GM06990 (cell line): ENCODE measurements around the gene BUB3.
A peak's percentile ranks its signal among the peaks of the same experiment; 100 is the strongest.

ENCODE experiments used
- DNase-seq: peaks from one replicate; pipeline ENCODE4 v3.0.0-alpha.2; 2011; ENCODE audit not compliant: insufficient read length; ENCODE audit errors: extremely low read depth
- H3K27me3 ChIP-seq: replicated peaks from 2 replicates; pipeline ENCODE4 v1.6.0; 2011; ENCODE audit warnings: low read length; ENCODE audit not compliant: control insufficient read depth, insufficient read depth
- H3K36me3 ChIP-seq: 2 replicates; pipeline ENCODE4 v1.5.1; 2011; ENCODE audit warnings: low read length; ENCODE audit not compliant: control insufficient read depth, insufficient read depth
- H3K4me3 ChIP-seq: replicated peaks from 2 replicates; pipeline ENCODE4 v1.5.1; 2011; ENCODE audit warnings: low read depth, mild to moderate bottlenecking, control low read depth, low read length
- TF ChIP-seq, protein P1 (sequence below): IDR thresholded peaks from 2 replicates; pipeline ENCODE4 v1.5.1; 2011; ENCODE audit warnings: low read length, control low read depth, mild to moderate bottlenecking, inconsistent platforms; ENCODE audit not compliant: insufficient read depth, poor library complexity, severe bottlenecking

Gene BUB3, protein sequence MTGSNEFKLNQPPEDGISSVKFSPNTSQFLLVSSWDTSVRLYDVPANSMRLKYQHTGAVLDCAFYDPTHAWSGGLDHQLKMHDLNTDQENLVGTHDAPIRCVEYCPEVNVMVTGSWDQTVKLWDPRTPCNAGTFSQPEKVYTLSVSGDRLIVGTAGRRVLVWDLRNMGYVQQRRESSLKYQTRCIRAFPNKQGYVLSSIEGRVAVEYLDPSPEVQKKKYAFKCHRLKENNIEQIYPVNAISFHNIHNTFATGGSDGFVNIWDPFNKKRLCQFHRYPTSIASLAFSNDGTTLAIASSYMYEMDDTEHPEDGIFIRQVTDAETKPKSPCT

DNA sequence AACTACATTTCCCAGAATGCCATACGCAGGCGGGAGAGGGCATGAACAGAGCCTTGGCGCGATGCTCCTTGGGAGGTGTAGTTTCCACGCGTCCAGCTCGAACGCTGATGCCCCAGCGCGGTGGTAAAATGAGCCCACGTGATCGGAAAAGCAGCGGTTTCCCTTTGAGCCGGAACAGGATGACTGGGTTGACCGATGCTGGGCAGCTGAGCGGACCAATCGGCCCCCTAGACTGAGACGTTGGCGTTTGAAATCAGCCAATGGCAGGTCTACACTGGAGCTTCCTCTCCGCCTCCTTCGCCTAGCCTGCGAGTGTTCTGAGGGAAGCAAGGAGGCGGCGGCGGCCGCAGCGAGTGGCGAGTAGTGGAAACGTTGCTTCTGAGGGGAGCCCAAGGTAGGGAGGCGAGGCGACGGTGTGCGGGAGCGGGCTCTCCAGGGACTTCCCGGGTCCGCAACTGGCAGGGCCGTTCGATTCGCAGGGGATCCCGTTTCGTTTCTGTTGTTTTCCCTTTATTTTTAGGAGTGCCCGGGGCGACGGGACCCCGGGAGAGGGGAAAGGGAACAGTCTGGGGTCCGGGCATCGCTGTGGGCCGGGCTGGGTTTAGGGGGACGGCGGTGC lies at the start of gene BUB3:
Gene BUB3, plus strand, starts transcription at position 311 of the 619 bp plus-strand sequence. CDS start 516 bp downstream, outside the sequence.
- peak; percentile 95 for DNase-seq
- TF ChIP-seq, protein P1, sequence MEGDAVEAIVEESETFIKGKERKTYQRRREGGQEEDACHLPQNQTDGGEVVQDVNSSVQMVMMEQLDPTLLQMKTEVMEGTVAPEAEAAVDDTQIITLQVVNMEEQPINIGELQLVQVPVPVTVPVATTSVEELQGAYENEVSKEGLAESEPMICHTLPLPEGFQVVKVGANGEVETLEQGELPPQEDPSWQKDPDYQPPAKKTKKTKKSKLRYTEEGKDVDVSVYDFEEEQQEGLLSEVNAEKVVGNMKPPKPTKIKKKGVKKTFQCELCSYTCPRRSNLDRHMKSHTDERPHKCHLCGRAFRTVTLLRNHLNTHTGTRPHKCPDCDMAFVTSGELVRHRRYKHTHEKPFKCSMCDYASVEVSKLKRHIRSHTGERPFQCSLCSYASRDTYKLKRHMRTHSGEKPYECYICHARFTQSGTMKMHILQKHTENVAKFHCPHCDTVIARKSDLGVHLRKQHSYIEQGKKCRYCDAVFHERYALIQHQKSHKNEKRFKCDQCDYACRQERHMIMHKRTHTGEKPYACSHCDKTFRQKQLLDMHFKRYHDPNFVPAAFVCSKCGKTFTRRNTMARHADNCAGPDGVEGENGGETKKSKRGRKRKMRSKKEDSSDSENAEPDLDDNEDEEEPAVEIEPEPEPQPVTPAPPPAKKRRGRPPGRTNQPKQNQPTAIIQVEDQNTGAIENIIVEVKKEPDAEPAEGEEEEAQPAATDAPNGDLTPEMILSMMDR, result no peak
- Histone ChIP-seq H3K4me3 (peak within 1 kb of the TSS; percentile 83), H3K27me3 (no peaks in the 10 kb centered on the region), H3K36me3 (peaks cover 2% of the 10 kb centered on the region)

DNA sequence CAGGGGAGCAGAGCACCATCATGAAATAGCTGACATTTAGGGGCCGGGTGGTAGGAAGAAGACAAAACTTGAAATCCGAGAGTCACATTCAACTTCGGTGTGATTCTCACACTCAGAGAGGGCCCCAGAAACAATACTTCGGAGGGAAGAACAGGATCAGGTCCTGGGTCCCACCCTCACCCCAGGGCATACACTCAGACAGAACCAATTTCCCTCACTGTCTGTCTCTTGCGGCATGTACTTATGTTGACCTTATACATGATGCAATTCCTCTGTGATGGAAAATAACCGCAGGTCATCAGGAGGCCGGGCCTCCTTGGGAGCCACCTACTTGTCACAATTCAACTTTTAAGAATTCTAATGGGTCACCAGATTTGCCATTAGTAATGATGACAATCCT lies 44.7 kb upstream of the BUB3 start:
- DNase-seq, result no peak
- TF ChIP-seq, protein P1, result no peak
- H3K36me3 ChIP-seq, result no peaks in the 10 kb centered on the region
- no peak overlapping the region for H3K4me3 ChIP-seq
- no peaks in the 10 kb centered on the region; the same call in none of the 2 replicates for H3K27me3 ChIP-seq

DNA sequence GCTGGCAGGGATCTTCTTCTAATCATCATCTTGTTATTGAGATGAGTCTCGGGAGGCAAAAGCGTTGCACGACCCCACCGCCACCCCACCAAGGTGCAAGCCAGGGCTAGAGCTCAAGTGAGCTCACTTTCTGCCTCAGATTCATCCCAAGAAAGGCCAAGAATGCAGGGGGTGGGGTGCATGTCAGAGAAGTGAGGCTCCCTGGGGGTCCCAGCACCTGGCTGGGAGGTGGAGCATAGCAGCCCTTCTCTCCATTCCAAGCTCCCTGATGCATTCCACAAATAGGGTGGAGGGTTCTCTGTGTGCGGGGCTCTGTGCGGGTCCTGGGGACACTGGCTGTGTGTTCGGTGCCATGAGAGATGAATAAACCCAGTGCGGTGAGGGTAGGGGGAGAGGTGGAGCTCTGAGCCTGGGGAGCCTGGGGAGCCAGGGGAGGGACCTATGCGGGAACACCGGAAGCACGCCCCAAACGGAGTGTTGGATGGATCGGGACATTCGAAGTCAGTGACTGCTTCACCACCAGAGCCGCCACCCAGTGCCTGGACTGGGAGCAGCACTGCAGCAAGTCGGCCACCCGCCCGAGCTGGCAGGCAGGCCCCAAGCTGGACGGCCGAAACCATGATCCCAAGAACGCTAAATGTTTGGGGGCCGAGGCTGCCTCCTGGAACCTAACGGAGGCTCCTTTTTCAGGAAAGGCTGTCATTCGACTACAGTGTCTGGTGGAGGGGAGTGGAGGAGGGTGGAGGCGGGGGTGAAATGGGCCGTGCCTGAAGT lies 36.4 kb upstream of the BUB3 start:
- Histone ChIP-seq H3K4me3 (no peak overlapping the region), H3K36me3 (no peaks in the 10 kb centered on the region), H3K27me3 (no peaks in the 10 kb centered on the region; the same call in none of the 2 replicates)
- TF ChIP-seq, protein P1, result no peak
- DNase-seq, result no peak

DNA sequence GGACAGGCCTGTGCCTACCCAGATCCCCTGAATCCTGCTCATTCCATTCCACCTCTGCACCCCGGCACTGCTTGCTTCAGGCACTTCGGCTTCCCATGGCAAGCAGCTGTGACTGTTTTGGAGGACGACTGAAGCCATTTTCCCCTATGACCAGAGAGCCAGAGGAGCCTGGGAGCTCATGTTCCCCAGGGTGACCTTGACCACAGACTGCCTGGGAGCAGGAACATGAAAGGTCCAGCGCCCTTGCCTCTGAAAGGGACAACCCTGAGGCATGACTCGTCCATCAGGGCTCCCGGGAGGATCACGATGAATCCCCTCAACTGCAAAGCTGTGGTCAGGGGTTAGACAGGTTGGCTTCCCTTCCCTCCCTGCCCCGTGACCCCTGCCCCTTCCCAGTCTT lies 35.1 kb upstream of the BUB3 start:
- H3K27me3 ChIP-seq, result no peaks in the 10 kb centered on the region; the same call in none of the 2 replicates
- H3K4me3 ChIP-seq, result no peak overlapping the region
- no peak for DNase-seq
- no peaks in the 10 kb centered on the region for H3K36me3 ChIP-seq
- TF ChIP-seq, protein P1, result no peak

DNA sequence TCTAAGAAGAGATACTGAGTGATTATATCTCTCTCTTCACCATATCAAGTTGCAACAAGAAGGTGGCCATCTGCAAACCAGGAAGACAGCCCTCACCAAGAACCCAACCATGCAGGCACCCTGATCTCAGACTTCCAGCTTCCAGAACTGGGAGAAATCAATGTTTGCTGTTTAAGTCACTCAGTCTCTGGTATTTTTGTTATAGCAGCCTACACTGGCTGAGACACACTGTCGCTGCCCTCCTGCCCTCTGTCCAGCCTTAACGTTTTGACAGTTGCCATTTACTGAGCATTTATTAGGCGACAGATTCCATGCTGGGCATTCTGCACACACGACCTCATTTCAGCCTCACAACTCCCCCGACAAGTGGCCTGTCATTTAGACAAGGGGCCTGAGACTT lies 28.0 kb upstream of the BUB3 start:
- TF ChIP-seq, protein P1, result no peak
- no peaks in the 10 kb centered on the region; the same call in none of the 2 replicates for H3K27me3 ChIP-seq
- no peak for DNase-seq
- no peaks in the 10 kb centered on the region for H3K36me3 ChIP-seq
- no peak overlapping the region for H3K4me3 ChIP-seq
